ENCODE data around the gene SCO2.
A peak's percentile ranks its signal among the peaks of the same experiment; 100 is the strongest.

The SCO2 gene

GRCh38 chr22:50489363-50490243 is 35.8 kb downstream of the SCO2 start:
- no peaks in the 10 kb centered on the region for H3K36me3 ChIP-seq (ENCODE audit: insufficient read depth, insufficient read length, low read length)
- TF ChIP-seq SUZ12 (IDR thresholded peaks at IDR 0.05; ENCODE audit: extremely low read depth, insufficient read depth, insufficient read length) (no peak), YY1 (IDR thresholded peaks at IDR 0.05; ENCODE audit: insufficient read depth, insufficient read length) (no peak), ZNF274 (IDR thresholded peaks at IDR 0.05; ENCODE audit: low read depth, low read length) (no peak)
- peak overlapping the region; percentile 21 for H3K9ac ChIP-seq (ENCODE audit: insufficient read length, low read depth)
- no peak overlapping the region for H3K4me3 ChIP-seq (ENCODE audit: insufficient read length, low read depth)
- H3K9me3 ChIP-seq (ENCODE audit: insufficient read depth, low read length), result no peaks in the 10 kb centered on the region
- no peak for DNase-seq (ENCODE audit: low read depth, low spot score)
- no peaks in the 10 kb centered on the region for H3K4me1 ChIP-seq (ENCODE audit: insufficient read depth, insufficient read length)
- H3K27me3 ChIP-seq (ENCODE audit: insufficient read depth, insufficient read length), result no peaks in the 10 kb centered on the region

GRCh38 chr22:50488886-50489285 is 36.5 kb downstream of the SCO2 start:
- Histone ChIP-seq H3K36me3 (ENCODE audit: insufficient read depth, insufficient read length, low read length) (no peaks in the 10 kb centered on the region), H3K27me3 (ENCODE audit: insufficient read depth, insufficient read length) (no peaks in the 10 kb centered on the region), H3K4me3 (ENCODE audit: insufficient read length, low read depth) (no peak overlapping the region), H3K9ac (ENCODE audit: insufficient read length, low read depth) (no peak overlapping the region), H3K9me3 (ENCODE audit: insufficient read depth, low read length) (no peaks in the 10 kb centered on the region), H3K4me1 (ENCODE audit: insufficient read depth, insufficient read length) (peaks cover 4% of the 10 kb centered on the region)
- no peak for DNase-seq (ENCODE audit: low read depth, low spot score)
- TF ChIP-seq SUZ12 (IDR thresholded peaks at IDR 0.05; ENCODE audit: extremely low read depth, insufficient read depth, insufficient read length) (no peak), ZNF274 (IDR thresholded peaks at IDR 0.05; ENCODE audit: low read depth, low read length) (no peak), YY1 (IDR thresholded peaks at IDR 0.05; ENCODE audit: insufficient read depth, insufficient read length) (no peak)

- no peaks in the 10 kb centered on the region for H3K9me3 ChIP-seq (ENCODE audit: insufficient read depth, low read length)
- no peak for DNase-seq (ENCODE audit: low read depth, low spot score)
- TF ChIP-seq ZNF274 (IDR thresholded peaks at IDR 0.05; ENCODE audit: low read depth, low read length) (no peak), SUZ12 (IDR thresholded peaks at IDR 0.05; ENCODE audit: extremely low read depth, insufficient read depth, insufficient read length) (no peak), YY1 (IDR thresholded peaks at IDR 0.05; ENCODE audit: insufficient read depth, insufficient read length) (no peak)
- H3K9ac ChIP-seq (ENCODE audit: insufficient read length, low read depth), result no peak overlapping the region
- H3K4me1 ChIP-seq (ENCODE audit: insufficient read depth, insufficient read length), result peaks cover 4% of the 10 kb centered on the region
- H3K36me3 ChIP-seq (ENCODE audit: insufficient read depth, insufficient read length, low read length), result peaks cover 3% of the 10 kb centered on the region
- no peak overlapping the region for H3K4me3 ChIP-seq (ENCODE audit: insufficient read length, low read depth)
- no peaks in the 10 kb centered on the region for H3K27me3 ChIP-seq (ENCODE audit: insufficient read depth, insufficient read length)
These were observed 37.3 kb downstream of the SCO2 start for GRCh38 chr22:50488006-50488677.

- peaks cover 4% of the 10 kb centered on the region for H3K4me1 ChIP-seq (ENCODE audit: insufficient read depth, insufficient read length)
- H3K36me3 ChIP-seq (ENCODE audit: insufficient read depth, insufficient read length, low read length), result peaks cover 3% of the 10 kb centered on the region
- no peak for TF ChIP-seq SUZ12 (IDR thresholded peaks at IDR 0.05; ENCODE audit: extremely low read depth, insufficient read depth, insufficient read length)
- no peak for DNase-seq (ENCODE audit: low read depth, low spot score)
- H3K27me3 ChIP-seq (ENCODE audit: insufficient read depth, insufficient read length), result no peaks in the 10 kb centered on the region
- no peak overlapping the region for H3K9ac ChIP-seq (ENCODE audit: insufficient read length, low read depth)
- no peak overlapping the region for H3K4me3 ChIP-seq (ENCODE audit: insufficient read length, low read depth)
- H3K9me3 ChIP-seq (ENCODE audit: insufficient read depth, low read length), result no peaks in the 10 kb centered on the region
These were observed 38.0 kb downstream of the SCO2 start for GRCh38 chr22:50487290-50488005.

GRCh38 chr22:50486561-50487289 is 38.7 kb downstream of the SCO2 start, which contains the start of gene MIOX:
Gene MIOX, plus strand, starts transcription at chr22:50486859. Its CDS starts 39 bp downstream, at chr22:50486898.
- H3K27me3 ChIP-seq (ENCODE audit: insufficient read depth, insufficient read length), result peaks cover 2% of the 10 kb centered on the region
- H3K4me3 ChIP-seq (ENCODE audit: insufficient read length, low read depth), result no peak within 1 kb of the TSS
- no peaks in the 10 kb centered on the region for H3K9me3 ChIP-seq (ENCODE audit: insufficient read depth, low read length)
- no peak for DNase-seq (ENCODE audit: low read depth, low spot score)
- H3K9ac ChIP-seq (ENCODE audit: insufficient read length, low read depth), result no peak within 1 kb of the TSS
- TF ChIP-seq YY1 (IDR thresholded peaks at IDR 0.05; ENCODE audit: insufficient read depth, insufficient read length), result no peak
- TF ChIP-seq ZNF274 (IDR thresholded peaks at IDR 0.05; ENCODE audit: low read depth, low read length), result no peak
- TF ChIP-seq SUZ12 (IDR thresholded peaks at IDR 0.05; ENCODE audit: extremely low read depth, insufficient read depth, insufficient read length), result no peak
- peaks cover 6% of the 10 kb centered on the region for H3K4me1 ChIP-seq (ENCODE audit: insufficient read depth, insufficient read length)
- peaks cover 3% of the 10 kb centered on the region for H3K36me3 ChIP-seq (ENCODE audit: insufficient read depth, insufficient read length, low read length)

GRCh38 chr22:50485221-50486131 is 39.9 kb downstream of the SCO2 start:
- peaks cover 6% of the 10 kb centered on the region for H3K4me1 ChIP-seq (ENCODE audit: insufficient read depth, insufficient read length)
- H3K36me3 ChIP-seq (ENCODE audit: insufficient read depth, insufficient read length, low read length), result peaks cover 3% of the 10 kb centered on the region
- no peak for DNase-seq (ENCODE audit: low read depth, low spot score)
- TF ChIP-seq YY1 (IDR thresholded peaks at IDR 0.05; ENCODE audit: insufficient read depth, insufficient read length) (no peak), ZNF274 (IDR thresholded peaks at IDR 0.05; ENCODE audit: low read depth, low read length) (no peak), SUZ12 (IDR thresholded peaks at IDR 0.05; ENCODE audit: extremely low read depth, insufficient read depth, insufficient read length) (no peak)
- no peaks in the 10 kb centered on the region for H3K9me3 ChIP-seq (ENCODE audit: insufficient read depth, low read length)
- peaks cover 12% of the 10 kb centered on the region for H3K27me3 ChIP-seq (ENCODE audit: insufficient read depth, insufficient read length)
- no peak overlapping the region for H3K4me3 ChIP-seq (ENCODE audit: insufficient read length, low read depth)
- H3K9ac ChIP-seq (ENCODE audit: insufficient read length, low read depth), result no peak overlapping the region

Measured in NT2/D1 (cell line).